Nephron progenitor cell (in vitro differentiated cells): Measurements from ENCODE around the gene TOP1.

Experiments used
- DNase-seq: peaks from one replicate; pipeline ENCODE4 v3.0.0; 2021
- H3K27ac Mint-ChIP-seq: 2 replicates; pipeline ENCODE4 v1.8.0; 2021; ENCODE audit warnings: mild to moderate bottlenecking, moderate library complexity, mixed read lengths
- H3K27me3 Mint-ChIP-seq: 2 replicates; pipeline ENCODE4 v1.8.0; 2021; ENCODE audit warnings: mild to moderate bottlenecking, low read depth, mixed read lengths; ENCODE audit not compliant: poor library complexity
- H3K36me3 Mint-ChIP-seq: 2 replicates; pipeline ENCODE4 v1.8.0; 2021; ENCODE audit warnings: low read depth, mixed read lengths
- H3K4me1 Mint-ChIP-seq: 2 replicates; pipeline ENCODE4 v1.8.0; 2021; ENCODE audit warnings: mixed read lengths
- H3K4me3 Mint-ChIP-seq: 2 replicates; pipeline ENCODE4 v1.8.0; 2021; ENCODE audit warnings: mild to moderate bottlenecking, moderate library complexity, mixed read lengths
- H3K9me3 Mint-ChIP-seq: 2 replicates; pipeline ENCODE4 v1.8.0; 2021; ENCODE audit warnings: mild to moderate bottlenecking, moderate library complexity, mixed read lengths
- CTCF ChIP-seq: fragments of 200-600 bp; sonication (generic); IDR thresholded peaks from 2 replicates; pipeline ENCODE4 v1.5.0; 2021; ENCODE audit warnings: antibody characterized with exemption

Gene TOP1

GRCh38 chr20:41173791-41174341 lies 145.2 kb downstream of the TOP1 start:
- Mint-ChIP-seq H3K4me1 (peaks cover 18% of the 10 kb centered on the region), H3K27ac (no peak overlapping the region), H3K27me3 (no peaks in the 10 kb centered on the region), H3K4me3 (no peak overlapping the region), H3K36me3 (peaks cover 64% of the 10 kb centered on the region), H3K9me3 (no peaks in the 10 kb centered on the region)
- no peak for TF ChIP-seq CTCF
- no peak for DNase-seq
